ENCODE measurements around the gene AGR2.

AGR2 gene

DNA sequence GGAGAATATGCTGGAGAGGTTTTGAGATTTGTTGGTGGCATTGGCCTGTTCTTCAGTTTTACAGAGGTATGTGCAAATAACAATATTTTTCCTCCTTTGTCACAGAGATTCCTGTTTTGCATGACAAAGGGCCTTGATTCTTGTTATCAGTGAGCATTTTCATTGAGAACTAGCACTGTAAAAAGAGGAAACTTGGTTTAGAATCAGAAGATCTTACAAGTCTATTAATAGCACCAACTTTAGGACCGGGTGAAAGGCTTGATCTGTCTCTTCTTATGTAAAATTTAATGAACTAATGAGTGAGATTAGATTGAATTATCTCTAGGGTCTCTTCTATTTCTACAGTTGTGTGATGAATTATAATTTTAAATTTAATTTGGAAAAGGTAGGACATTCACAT lies 25.7 kb downstream of the AGR2 start:
- 100% methylated on average over 1 of the region's 1 CpG for WGBS
- Histone ChIP-seq H3K23ac (ENCODE audit: low read length in 2 of 2) (no peak overlapping the region), H3K27me3 (ENCODE audit: control insufficient read depth in 1 of 2, insufficient read depth in 1 of 2, low read length in 2 of 2) (no peaks in the 10 kb centered on the region), H3K14ac (ENCODE audit: low read length in 2 of 2) (no peak overlapping the region), H3K9ac (ENCODE audit: low read length) (no peak overlapping the region), H3K4me2 (ENCODE audit: low read length, poor library complexity, severe bottlenecking) (no peak overlapping the region), H4K8ac (ENCODE audit: low read length) (no peak overlapping the region), H3K18ac (ENCODE audit: low read depth in 1 of 2, low read length in 2 of 2) (no peak overlapping the region), H2AFZ (ENCODE audit: low read depth, low read length) (no peak overlapping the region), H2AK5ac (ENCODE audit: low read length, severe bottlenecking) (no peak overlapping the region), H3K4ac (ENCODE audit: low read depth in 1 of 2, low read length in 2 of 2) (no peak overlapping the region), H3K4me3 (ENCODE audit: insufficient read depth in 1 of 2, low read depth in 1 of 2, low read length in 2 of 2) (no peak overlapping the region), H3K79me1 (replicated peaks; ENCODE audit: low read length, poor library complexity, severe bottlenecking) (peaks cover 9% of the 10 kb centered on the region), H2BK15ac (ENCODE audit: low read depth, poor library complexity, severe bottlenecking) (no peak overlapping the region), H3K36me3 (ENCODE audit: control insufficient read depth in 1 of 2, insufficient read depth in 2 of 2, low read depth in 1 of 2, low read length in 2 of 2) (no peaks in the 10 kb centered on the region), H3K4me1 (ENCODE audit: control insufficient read depth, insufficient read depth, low read depth, low read length) (no peaks in the 10 kb centered on the region), H4K91ac (ENCODE audit: low read length) (no peak overlapping the region), H3K9me3 (ENCODE audit: control insufficient read depth, low read length) (no peaks in the 10 kb centered on the region), H2BK12ac (ENCODE audit: low read length in 2 of 2) (no peak overlapping the region), H3K27ac (ENCODE audit: low read length, poor library complexity, severe bottlenecking) (no peak overlapping the region), H2BK120ac (ENCODE audit: low read depth, low read length) (no peak overlapping the region), H2BK5ac (ENCODE audit: low read depth, low read length, poor library complexity, severe bottlenecking) (no peak overlapping the region)
- no peak for DNase-seq

DNA sequence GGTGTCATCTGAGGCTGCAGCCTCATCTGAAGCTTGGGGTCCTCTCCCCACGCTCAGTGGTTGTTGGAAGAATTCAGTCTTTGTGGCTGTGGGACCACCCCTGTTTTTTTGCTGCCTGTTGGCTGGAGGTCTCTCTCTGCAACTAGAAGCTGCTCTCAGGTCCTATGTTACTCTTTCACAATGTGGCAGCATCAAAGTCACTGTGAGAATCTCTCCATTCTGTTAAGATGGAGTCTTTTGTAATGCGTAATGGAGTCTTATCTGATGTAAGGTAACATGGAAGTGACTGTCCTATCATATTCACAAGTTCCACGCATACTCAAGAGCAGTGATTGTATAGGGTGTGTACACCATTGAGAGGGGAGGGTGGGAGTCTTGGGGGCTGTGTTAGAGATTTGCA lies 26.3 kb downstream of the AGR2 start:
- no peak overlapping the region for H2AFZ ChIP-seq (ENCODE audit: low read depth, low read length)
- no peak overlapping the region for H3K4me3 ChIP-seq (ENCODE audit: insufficient read depth in 1 of 2, low read depth in 1 of 2, low read length in 2 of 2)
- no peak overlapping the region for H3K27ac ChIP-seq (ENCODE audit: low read length, poor library complexity, severe bottlenecking)
- H3K14ac ChIP-seq (ENCODE audit: low read length in 2 of 2) = no peak overlapping the region
- no peak overlapping the region for H3K23ac ChIP-seq (ENCODE audit: low read length in 2 of 2)
- H3K4me1 ChIP-seq (ENCODE audit: control insufficient read depth, insufficient read depth, low read depth, low read length) = no peaks in the 10 kb centered on the region
- H3K4ac ChIP-seq (ENCODE audit: low read depth in 1 of 2, low read length in 2 of 2) = no peak overlapping the region
- DNase-seq = no peak
- no peak overlapping the region for H3K9ac ChIP-seq (ENCODE audit: low read length)
- no peaks in the 10 kb centered on the region for H3K27me3 ChIP-seq (ENCODE audit: control insufficient read depth in 1 of 2, insufficient read depth in 1 of 2, low read length in 2 of 2)
- H2AK5ac ChIP-seq (ENCODE audit: low read length, severe bottlenecking) = no peak overlapping the region
- no peak overlapping the region for H2BK5ac ChIP-seq (ENCODE audit: low read depth, low read length, poor library complexity, severe bottlenecking)
- no peak overlapping the region for H2BK12ac ChIP-seq (ENCODE audit: low read length in 2 of 2)
- WGBS = 93% methylated on average over 2 of the region's 3 CpGs
- H2BK15ac ChIP-seq (ENCODE audit: low read depth, poor library complexity, severe bottlenecking) = no peak overlapping the region
- H4K8ac ChIP-seq (ENCODE audit: low read length) = no peak overlapping the region
- H3K9me3 ChIP-seq (ENCODE audit: control insufficient read depth, low read length) = no peaks in the 10 kb centered on the region
- no peak overlapping the region for H3K18ac ChIP-seq (ENCODE audit: low read depth in 1 of 2, low read length in 2 of 2)
- H3K4me2 ChIP-seq (ENCODE audit: low read length, poor library complexity, severe bottlenecking) = no peak overlapping the region
- no peak overlapping the region for H4K91ac ChIP-seq (ENCODE audit: low read length)
- peaks cover 11% of the 10 kb centered on the region for H3K79me1 ChIP-seq (replicated peaks; ENCODE audit: low read length, poor library complexity, severe bottlenecking)
- H3K36me3 ChIP-seq (ENCODE audit: control insufficient read depth in 1 of 2, insufficient read depth in 2 of 2, low read depth in 1 of 2, low read length in 2 of 2) = no peaks in the 10 kb centered on the region
- H2BK120ac ChIP-seq (ENCODE audit: low read depth, low read length) = no peak overlapping the region

DNA sequence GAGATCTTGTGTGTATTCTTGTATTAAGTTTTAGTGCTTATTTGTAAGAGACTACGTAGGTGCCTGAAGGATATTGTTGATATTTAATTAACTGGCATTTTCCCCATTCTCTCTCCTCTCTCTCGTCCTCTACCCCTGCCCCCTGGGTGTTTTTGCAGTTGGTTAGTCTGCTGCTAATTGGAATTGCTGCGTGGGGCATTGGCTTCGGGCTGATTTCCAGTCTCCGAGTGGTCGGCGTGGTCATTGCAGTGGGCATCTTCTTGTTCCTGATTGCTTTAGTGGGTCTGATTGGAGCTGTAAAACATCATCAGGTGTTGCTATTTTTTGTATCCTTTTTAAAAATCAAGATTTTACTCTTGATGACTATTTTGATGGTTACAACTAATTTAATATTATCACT lies 28.7 kb downstream of the AGR2 start:
- Histone ChIP-seq H3K27me3 (ENCODE audit: control insufficient read depth in 1 of 2, insufficient read depth in 1 of 2, low read length in 2 of 2) (no peaks in the 10 kb centered on the region), H3K4me2 (ENCODE audit: low read length, poor library complexity, severe bottlenecking) (no peak overlapping the region), H3K36me3 (ENCODE audit: control insufficient read depth in 1 of 2, insufficient read depth in 2 of 2, low read depth in 1 of 2, low read length in 2 of 2) (no peaks in the 10 kb centered on the region), H2BK5ac (ENCODE audit: low read depth, low read length, poor library complexity, severe bottlenecking) (no peak overlapping the region), H2BK120ac (ENCODE audit: low read depth, low read length) (no peak overlapping the region), H4K91ac (ENCODE audit: low read length) (no peak overlapping the region), H2BK15ac (ENCODE audit: low read depth, poor library complexity, severe bottlenecking) (no peak overlapping the region), H3K4me1 (ENCODE audit: control insufficient read depth, insufficient read depth, low read depth, low read length) (no peaks in the 10 kb centered on the region), H2BK12ac (ENCODE audit: low read length in 2 of 2) (no peak overlapping the region), H3K18ac (ENCODE audit: low read depth in 1 of 2, low read length in 2 of 2) (no peak overlapping the region), H3K9ac (ENCODE audit: low read length) (no peak overlapping the region), H4K8ac (ENCODE audit: low read length) (no peak overlapping the region), H3K9me3 (ENCODE audit: control insufficient read depth, low read length) (no peaks in the 10 kb centered on the region), H2AFZ (ENCODE audit: low read depth, low read length) (no peak overlapping the region), H3K4ac (ENCODE audit: low read depth in 1 of 2, low read length in 2 of 2) (no peak overlapping the region), H3K14ac (ENCODE audit: low read length in 2 of 2) (no peak overlapping the region), H3K27ac (ENCODE audit: low read length, poor library complexity, severe bottlenecking) (no peak overlapping the region), H3K4me3 (ENCODE audit: insufficient read depth in 1 of 2, low read depth in 1 of 2, low read length in 2 of 2) (no peak overlapping the region), H3K23ac (ENCODE audit: low read length in 2 of 2) (no peak overlapping the region), H3K79me1 (replicated peaks; ENCODE audit: low read length, poor library complexity, severe bottlenecking) (peaks cover 18% of the 10 kb centered on the region), H2AK5ac (ENCODE audit: low read length, severe bottlenecking) (no peak overlapping the region)
- no peak for DNase-seq
- 88% methylated on average over 6 of the region's 7 CpGs for WGBS

DNA sequence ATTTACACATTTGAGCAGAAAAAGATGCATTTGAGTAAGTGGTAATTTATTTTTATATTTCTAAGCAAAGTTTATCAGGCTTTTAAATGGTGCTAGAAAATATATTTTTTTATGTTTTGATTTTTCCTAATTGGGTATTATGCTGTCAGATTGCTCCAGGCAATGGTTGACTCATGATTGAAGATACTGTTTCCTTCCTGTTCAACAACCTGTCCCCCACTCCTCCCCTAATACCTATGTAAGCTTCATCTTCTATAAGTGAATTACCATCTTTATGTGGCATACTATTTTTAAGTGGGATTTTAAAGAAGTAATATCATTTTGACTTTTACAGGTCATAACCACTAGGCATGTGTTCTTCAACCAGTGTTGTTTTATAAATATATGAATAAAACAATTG lies 29.8 kb downstream of the AGR2 start:
- H3K27ac ChIP-seq (ENCODE audit: low read length, poor library complexity, severe bottlenecking) = no peak overlapping the region
- no peaks in the 10 kb centered on the region for H3K27me3 ChIP-seq (ENCODE audit: control insufficient read depth in 1 of 2, insufficient read depth in 1 of 2, low read length in 2 of 2)
- H2BK120ac ChIP-seq (ENCODE audit: low read depth, low read length) = no peak overlapping the region

More for the DNA sequence above, 29.8 kb downstream of the AGR2 start:
- no peak overlapping the region for H2BK5ac ChIP-seq (ENCODE audit: low read depth, low read length, poor library complexity, severe bottlenecking)
- no peak overlapping the region for H4K91ac ChIP-seq (ENCODE audit: low read length)
- no peak overlapping the region for H3K14ac ChIP-seq (ENCODE audit: low read length in 2 of 2)
- no peak overlapping the region for H3K23ac ChIP-seq (ENCODE audit: low read length in 2 of 2)
- H3K79me1 ChIP-seq (replicated peaks; ENCODE audit: low read length, poor library complexity, severe bottlenecking) = peaks cover 20% of the 10 kb centered on the region
- no peak overlapping the region for H4K8ac ChIP-seq (ENCODE audit: low read length)
- no peak overlapping the region for H3K18ac ChIP-seq (ENCODE audit: low read depth in 1 of 2, low read length in 2 of 2)
- DNase-seq = no peak
- no peak overlapping the region for H3K4me2 ChIP-seq (ENCODE audit: low read length, poor library complexity, severe bottlenecking)
- H2BK12ac ChIP-seq (ENCODE audit: low read length in 2 of 2) = no peak overlapping the region
- H3K9me3 ChIP-seq (ENCODE audit: control insufficient read depth, low read length) = no peaks in the 10 kb centered on the region
- H3K4me1 ChIP-seq (ENCODE audit: control insufficient read depth, insufficient read depth, low read depth, low read length) = no peaks in the 10 kb centered on the region
- H3K4ac ChIP-seq (ENCODE audit: low read depth in 1 of 2, low read length in 2 of 2) = no peak overlapping the region
- H2BK15ac ChIP-seq (ENCODE audit: low read depth, poor library complexity, severe bottlenecking) = no peak overlapping the region
- no peak overlapping the region for H2AK5ac ChIP-seq (ENCODE audit: low read length, severe bottlenecking)
- no peak overlapping the region for H3K9ac ChIP-seq (ENCODE audit: low read length)
- no peak overlapping the region for H2AFZ ChIP-seq (ENCODE audit: low read depth, low read length)
- no peaks in the 10 kb centered on the region for H3K36me3 ChIP-seq (ENCODE audit: control insufficient read depth in 1 of 2, insufficient read depth in 2 of 2, low read depth in 1 of 2, low read length in 2 of 2)
- H3K4me3 ChIP-seq (ENCODE audit: insufficient read depth in 1 of 2, low read depth in 1 of 2, low read length in 2 of 2) = no peak overlapping the region

Data from mesenchymal stem cell (in vitro differentiated cells and primary cell).